NCI-H2107 (cell line): ENCODE data around the gene CREB5.
A peak's percentile ranks its signal among the peaks of the same experiment; 100 is the strongest.

ENCODE experiments used
- DNase-seq: peaks from one replicate; lab custom pipeline; 2025; lab: John Stamatoyannopoulos, UW

CREB5 gene

GRCh38 chr7:28747854-28748253, 335.5 kb downstream of the CREB5 start:
- no peak for DNase-seq

- no peak for DNase-seq
These were observed 336.0 kb downstream of the CREB5 start for GRCh38 chr7:28748346-28748745.

GRCh38 chr7:28748933-28749584, 336.7 kb downstream of the CREB5 start:
- DNase-seq: no peak

- DNase-seq: no peak
These were observed 337.3 kb downstream of the CREB5 start for GRCh38 chr7:28749638-28750037.

GRCh38 chr7:28750981-28751380, 338.7 kb downstream of the CREB5 start:
- no peak for DNase-seq

GRCh38 chr7:28753613-28754012, 341.3 kb downstream of the CREB5 start:
- DNase-seq: no peak

- no peak for DNase-seq
These were observed 341.7 kb downstream of the CREB5 start for GRCh38 chr7:28754027-28754426.

- no peak for DNase-seq
These were observed 342.1 kb downstream of the CREB5 start for GRCh38 chr7:28754447-28754846.

- no peak for DNase-seq
These were observed 342.9 kb downstream of the CREB5 start for GRCh38 chr7:28755255-28755654.

GRCh38 chr7:28758186-28758585, 345.9 kb downstream of the CREB5 start:
- no peak for DNase-seq

- DNase-seq: peak; percentile 7
These were observed 347.2 kb downstream of the CREB5 start for GRCh38 chr7:28759475-28759971.

GRCh38 chr7:28761505-28761904, 349.2 kb downstream of the CREB5 start:
- no peak for DNase-seq

GRCh38 chr7:28762651-28763050, 350.3 kb downstream of the CREB5 start:
- no peak for DNase-seq

GRCh38 chr7:28766359-28766758, 354.0 kb downstream of the CREB5 start:
- no peak for DNase-seq

GRCh38 chr7:28767356-28767755, 355.0 kb downstream of the CREB5 start:
- DNase-seq: no peak

- DNase-seq: no peak
These were observed 356.3 kb downstream of the CREB5 start for GRCh38 chr7:28768577-28769147.

- DNase-seq: no peak
These were observed 359.7 kb downstream of the CREB5 start for GRCh38 chr7:28771906-28772622.

- DNase-seq: no peak
These were observed 361.3 kb downstream of the CREB5 start for GRCh38 chr7:28773423-28774145.

GRCh38 chr7:28774261-28774988, 362.1 kb downstream of the CREB5 start:
- DNase-seq: no peak

GRCh38 chr7:28776463-28777157, 364.3 kb downstream of the CREB5 start:
- DNase-seq: no peak

- no peak for DNase-seq
These were observed 366.5 kb downstream of the CREB5 start for GRCh38 chr7:28778786-28779185.
